HepG2 (cell line): Measurements from ENCODE around the gene POM121. TPM values are rescaled to one million over a fixed set of nuclear protein-coding genes. Genes with fewer than 3 reads are reported as not detected.

Experiments used
- ASH2L ChIP-seq: fragments of 300-600, 200-600 bp; sonication (generic); IDR thresholded peaks from 2 replicates; pipeline ENCODE4 v1.7.0; 2017; ENCODE audit warnings: low read depth, mild to moderate bottlenecking, moderate library complexity, mixed read lengths, low read length; ENCODE audit not compliant: insufficient read length
- CREB1 ChIP-seq, 2 experiments: fragments of 450-650 bp in 1 of 2; IDR thresholded peaks; 2 replicates each; pipeline ENCODE4 v1.6.1; 2016 to 2017; ENCODE audit warnings: control low read depth in 1 of 2, mild to moderate bottlenecking in 1 of 2, missing compliant biosample characterization in 1 of 2, missing genetic modification characterization in 1 of 2
- FOXA3 ChIP-seq: IDR thresholded peaks from 2 replicates; pipeline ENCODE4 v1.6.1; 2016; ENCODE audit warnings: missing genetic modification reagents, missing compliant biosample characterization
- FOXO1 ChIP-seq: sonication (generic); formaldehyde crosslinking; IDR thresholded peaks from 2 replicates; pipeline ENCODE4 v1.4.0; 2020; ENCODE audit warnings: missing genetic modification reagents
- GATAD2A ChIP-seq: IDR thresholded peaks from 2 replicates; pipeline ENCODE4 v1.6.1; 2016
- HNF4G ChIP-seq, 2 experiments: sonication (generic) in 1 of 2; formaldehyde crosslinking in 1 of 2; IDR thresholded peaks; 2 replicates each; pipeline versions ENCODE4 v1.4.0 to v1.6.1; 2011 to 2020; ENCODE audit warnings: borderline replicate concordance in 2 of 2, low read depth in 2 of 2, mild to moderate bottlenecking in 2 of 2, low read length in 1 of 2, missing genetic modification reagents in 1 of 2, moderate library complexity in 1 of 2
- MAX ChIP-seq: IDR thresholded peaks from 2 replicates; pipeline ENCODE4 v1.6.1; 2012; ENCODE audit warnings: inconsistent platforms
- MTF1 ChIP-seq: sonication (generic); formaldehyde crosslinking; IDR thresholded peaks from 2 replicates; pipeline ENCODE4 v1.5.0; 2020; ENCODE audit warnings: missing genetic modification reagents
- NCOA2 ChIP-seq: sonication (generic); formaldehyde crosslinking; IDR thresholded peaks from 2 replicates; pipeline ENCODE4 v1.8.0; 2022; ENCODE audit warnings: inconsistent platforms
- RBFOX2 ChIP-seq: fragments of 200-400 bp; formaldehyde crosslinking; IDR thresholded peaks from 2 replicates; pipeline ENCODE4 v1.6.1; 2017; ENCODE audit warnings: low read depth, mild to moderate bottlenecking, low read length
- SAP130 ChIP-seq: IDR thresholded peaks from 2 replicates; pipeline ENCODE4 v1.6.1; 2016; ENCODE audit warnings: low read depth
- TAF1 ChIP-seq: sonication (generic); formaldehyde crosslinking; IDR thresholded peaks from 2 replicates; pipeline ENCODE4 v1.4.0; 2020; ENCODE audit warnings: missing genetic modification reagents
- TFDP1 ChIP-seq: IDR thresholded peaks from 2 replicates; pipeline ENCODE4 v1.6.1; 2016; ENCODE audit warnings: missing compliant biosample characterization, missing genetic modification reagents, borderline replicate concordance
- THAP8 ChIP-seq: sonication (generic); formaldehyde crosslinking; IDR thresholded peaks from 2 replicates; pipeline ENCODE4 v1.5.1; 2020; ENCODE audit warnings: missing genetic modification reagents, mild to moderate bottlenecking, borderline replicate concordance
- ZFP91 ChIP-seq: sonication (generic); formaldehyde crosslinking; IDR thresholded peaks from 2 replicates; pipeline ENCODE4 v1.9.0; 2022; ENCODE audit warnings: missing genetic modification reagents, mild to moderate bottlenecking, borderline replicate concordance
- ZFY ChIP-seq: sonication (generic); formaldehyde crosslinking; IDR thresholded peaks from 2 replicates; pipeline ENCODE4 v1.4.0; 2020; ENCODE audit warnings: missing genetic modification reagents
- ZHX1 ChIP-seq: sonication (generic); formaldehyde crosslinking; IDR thresholded peaks from 2 replicates; pipeline ENCODE4 v1.8.1; 2022; ENCODE audit warnings: low read depth, mild to moderate bottlenecking, missing genetic modification reagents
- ZNF574 ChIP-seq: sonication (generic); formaldehyde crosslinking; IDR thresholded peaks from 2 replicates; pipeline ENCODE4 v1.4.0; 2020; ENCODE audit warnings: missing genetic modification reagents
- ZNF652 ChIP-seq: IDR thresholded peaks from 2 replicates; pipeline ENCODE4 v1.6.1; 2016; ENCODE audit warnings: low read depth, borderline replicate concordance
- polyA plus RNA-seq, 8 experiments: library from polyadenylated mRNA; depleted of rRNA in 3 of 8; stranded (reverse) in 7 of 8; unstranded in 1 of 8; fragments of >200 nt; fragmentation: Illumina TruSeq in 4 of 8; extraction: Trizol in 4 of 8; gene quantifications; 2 replicates each; pipeline versions ENCODE4 v1.2.1 to v1.2.3, GENCODE V29; 2011 to 2016; ENCODE audit warnings: low read depth in 4 of 8, missing spikeins in 1 of 8, mixed read lengths in 1 of 8; ENCODE audit not compliant: insufficient read depth in 1 of 8
- total RNA-seq, 5 experiments: library from RNA; depleted of rRNA; stranded (reverse); fragments of >200 nt; fragmentation: Illumina TruSeq; extraction: Trizol; gene quantifications; 2 replicates each; pipeline ENCODE4 v1.2.3, GENCODE V29; 2016; ENCODE audit warnings: low read depth in 1 of 5

POM121 gene
- total and polyA plus RNA-seq, 2 of the 13 experiments (the other 11 are each of a cell fraction or from before 2014, with no cell fraction given) = 8.4 to 10.3 TPM

GRCh38 chr7:72879737-72880215 lies 45.1 kb upstream of the POM121 start (continued):
- TF ChIP-seq ZHX1 = 0 out of 2 replicates have a peak, but pooled peaks have one; percentile 42
- peak; percentile 50 for TF ChIP-seq TAF1 (CRISPR knock-in tag)
- peak; percentile 83 for TF ChIP-seq RBFOX2
- TF ChIP-seq FOXA3 (CRISPR knock-in tag) = 0 out of 2 replicates have a peak, but pooled peaks have one; percentile 22
- TF ChIP-seq GATAD2A = 0 out of 2 replicates have a peak, but pooled peaks have one; percentile 23
- peak; percentile 45; the same call in 1 of the 2 replicates for TF ChIP-seq THAP8 (CRISPR knock-in tag)
- peak; percentile 89 for TF ChIP-seq SAP130 (CRISPR knock-in tag)
- TF ChIP-seq MTF1 (CRISPR knock-in tag) = 0 out of 2 replicates have a peak, but pooled peaks have one; percentile 42
- TF ChIP-seq ZNF574 (CRISPR knock-in tag) = peak; percentile 56
- peak; percentile 66 for TF ChIP-seq ZFY
- TF ChIP-seq ASH2L = peak; percentile 36
- TF ChIP-seq TFDP1 = 0 out of 2 replicates have a peak, but pooled peaks have one; percentile 26
- peak; percentile 66 for TF ChIP-seq CREB1 (IDR thresholded peaks at IDR 0.05)
- peak; percentile 47 for TF ChIP-seq CREB1 (CRISPR knock-in tag; IDR thresholded peaks at IDR 0.05)
- peak; percentile 87 for TF ChIP-seq MAX
- 0 out of 2 replicates have a peak, but pooled peaks have one; percentile 25 for TF ChIP-seq FOXO1
- TF ChIP-seq ZFP91 = peak; percentile 60; the same call in 1 of the 2 replicates
- 0 out of 2 replicates have a peak, but pooled peaks have one; percentile 48 for TF ChIP-seq ZNF652
- TF ChIP-seq HNF4G (IDR thresholded peaks at IDR 0.05; ENCODE audit: borderline replicate concordance, low read depth, low read length) = peak; percentile 44; the same call in 1 of the 2 replicates
- peak; percentile 42; the same call in 1 of the 2 replicates for TF ChIP-seq HNF4G (CRISPR knock-in tag; IDR thresholded peaks at IDR 0.05; ENCODE audit: borderline replicate concordance, low read depth)
- TF ChIP-seq NCOA2 = 0 out of 2 replicates have a peak, but pooled peaks have one; percentile 24
